Ectodermal cell (in vitro differentiated cells): ENCODE measurements around the gene USP13.

Experiments used
- H3K27ac ChIP-seq: 2 replicates; pipeline ENCODE4 v1.7.0; 2013; ENCODE audit warnings: mild to moderate bottlenecking, low read depth, low read length; ENCODE audit not compliant: insufficient read depth, poor library complexity, severe bottlenecking
- H3K27me3 ChIP-seq: 2 replicates; pipeline ENCODE4 v1.7.0; 2013; ENCODE audit warnings: mild to moderate bottlenecking, low read length; ENCODE audit not compliant: insufficient read depth, control insufficient read depth, poor library complexity, severe bottlenecking
- H3K36me3 ChIP-seq: one replicate; pipeline ENCODE4 v1.7.0; 2013; ENCODE audit warnings: low read length; ENCODE audit not compliant: control insufficient read depth, insufficient read depth
- H3K4me1 ChIP-seq: one replicate; pipeline ENCODE4 v1.7.0; 2013; ENCODE audit warnings: low read length; ENCODE audit not compliant: control insufficient read depth, insufficient read depth
- H3K4me3 ChIP-seq: 2 replicates; pipeline ENCODE4 v1.7.0; 2013; ENCODE audit warnings: low read depth, low read length, control low read depth; ENCODE audit not compliant: insufficient read depth
- H3K9me3 ChIP-seq: 2 replicates; pipeline ENCODE4 v1.7.0; 2013; ENCODE audit warnings: mild to moderate bottlenecking, low read length, moderate library complexity; ENCODE audit not compliant: control insufficient read depth
- WGBS, 2 experiments: methylation state at CpG; one replicate each; pipeline ENCODE4 v1.1.7; 2013; ENCODE audit warnings: missing lambda C conversion rate in 2 of 2; 5-methylcytosine and 5-hydroxymethylcytosine counted together

Gene USP13

GRCh38 chr3:179788996-179789395, 136.2 kb downstream of the USP13 start:
- WGBS, 2 experiments, result 95 to 97% methylated on average over 1 of the region's 1 CpG
- peaks cover 4% of the 10 kb centered on the region for H3K36me3 ChIP-seq
- no peaks in the 10 kb centered on the region for H3K4me1 ChIP-seq
- H3K27ac ChIP-seq, result no peak overlapping the region
- H3K4me3 ChIP-seq, result no peak overlapping the region
- no peaks in the 10 kb centered on the region for H3K9me3 ChIP-seq
- H3K27me3 ChIP-seq, result no peaks in the 10 kb centered on the region

- Histone ChIP-seq H3K4me1 (no peaks in the 10 kb centered on the region), H3K9me3 (no peaks in the 10 kb centered on the region), H3K4me3 (no peak overlapping the region), H3K27ac (no peak overlapping the region), H3K36me3 (peaks cover 4% of the 10 kb centered on the region), H3K27me3 (no peaks in the 10 kb centered on the region)
- WGBS, 2 experiments, result 92 to 95% methylated on average over 3 of the region's 3 CpGs
Observed at GRCh38 chr3:179791793-179792192, 139.0 kb downstream of the USP13 start.

- Histone ChIP-seq H3K4me3 (no peak overlapping the region), H3K36me3 (peaks cover 4% of the 10 kb centered on the region), H3K27ac (no peak overlapping the region), H3K4me1 (no peaks in the 10 kb centered on the region), H3K9me3 (no peaks in the 10 kb centered on the region), H3K27me3 (no peaks in the 10 kb centered on the region)
- 79 to 81% methylated on average over 4 of the region's 4 CpGs for WGBS, 2 experiments
Observed at GRCh38 chr3:179794355-179794754, 141.5 kb downstream of the USP13 start.

- no peak overlapping the region for H3K27ac ChIP-seq
- WGBS, 2 experiments, result 95 to 100% methylated on average over 4 of the region's 4 CpGs
- H3K4me1 ChIP-seq, result no peaks in the 10 kb centered on the region
- H3K36me3 ChIP-seq, result no peaks in the 10 kb centered on the region
- H3K9me3 ChIP-seq, result no peaks in the 10 kb centered on the region
- H3K4me3 ChIP-seq, result no peak overlapping the region
- no peaks in the 10 kb centered on the region for H3K27me3 ChIP-seq
Observed at GRCh38 chr3:179796421-179796820, 143.6 kb downstream of the USP13 start.

- no CpG with 5 or more reads among the region's 1 CpG for WGBS, 2 experiments
- no peaks in the 10 kb centered on the region for H3K36me3 ChIP-seq
Observed at GRCh38 chr3:179797192-179797591, 144.4 kb downstream of the USP13 start.

GRCh38 chr3:179801263-179801662, 148.4 kb downstream of the USP13 start:
- no peaks in the 10 kb centered on the region for H3K36me3 ChIP-seq
- H3K27me3 ChIP-seq, result no peaks in the 10 kb centered on the region
- H3K4me1 ChIP-seq, result no peaks in the 10 kb centered on the region
- H3K27ac ChIP-seq, result no peak overlapping the region
- H3K9me3 ChIP-seq, result no peaks in the 10 kb centered on the region
- no peak overlapping the region for H3K4me3 ChIP-seq

More at GRCh38 chr3:179797192-179797591, 144.4 kb downstream of the USP13 start:
- H3K9me3 ChIP-seq, result no peaks in the 10 kb centered on the region
- no peak overlapping the region for H3K27ac ChIP-seq
- H3K27me3 ChIP-seq, result no peaks in the 10 kb centered on the region
- H3K4me1 ChIP-seq, result no peaks in the 10 kb centered on the region
- no peak overlapping the region for H3K4me3 ChIP-seq

GRCh38 chr3:179801856-179802255, 149.0 kb downstream of the USP13 start:
- no peaks in the 10 kb centered on the region for H3K9me3 ChIP-seq
- H3K36me3 ChIP-seq, result no peaks in the 10 kb centered on the region
- no peak overlapping the region for H3K27ac ChIP-seq
- no peak overlapping the region for H3K4me3 ChIP-seq
- no peaks in the 10 kb centered on the region for H3K4me1 ChIP-seq
- WGBS, 2 experiments, result 86 to 94% methylated on average over 2 to 3 of the region's 4 CpGs
- no peaks in the 10 kb centered on the region for H3K27me3 ChIP-seq

- Histone ChIP-seq H3K27ac (no peak overlapping the region), H3K36me3 (no peaks in the 10 kb centered on the region), H3K27me3 (no peaks in the 10 kb centered on the region), H3K9me3 (no peaks in the 10 kb centered on the region), H3K4me1 (no peaks in the 10 kb centered on the region), H3K4me3 (no peak overlapping the region)
- 95 to 97% methylated on average over 5 of the region's 5 CpGs for WGBS, 2 experiments
Observed at GRCh38 chr3:179806177-179806576, 153.3 kb downstream of the USP13 start.

GRCh38 chr3:179807588-179807987, 154.7 kb downstream of the USP13 start:
- Histone ChIP-seq H3K36me3 (no peaks in the 10 kb centered on the region), H3K27ac (no peak overlapping the region), H3K4me1 (no peaks in the 10 kb centered on the region), H3K4me3 (no peak overlapping the region), H3K9me3 (no peaks in the 10 kb centered on the region), H3K27me3 (no peaks in the 10 kb centered on the region)
- 95% methylated on average over 11 to 14 of the region's 14 CpGs for WGBS, 2 experiments

- no peak overlapping the region for H3K4me3 ChIP-seq
- no peak overlapping the region for H3K27ac ChIP-seq
- H3K36me3 ChIP-seq, result no peaks in the 10 kb centered on the region
- H3K4me1 ChIP-seq, result no peaks in the 10 kb centered on the region
- no peaks in the 10 kb centered on the region for H3K27me3 ChIP-seq
- H3K9me3 ChIP-seq, result no peaks in the 10 kb centered on the region
Observed at GRCh38 chr3:179809639-179810038, 156.8 kb downstream of the USP13 start.
